Inflammatory macrophage treated with lipopolysaccharide for 4 hours (primary cell): Measurements from ENCODE around the gene RIPK3.
A peak's percentile ranks its signal among the peaks of the same experiment; 100 is the strongest.

Experiments
- DNase-seq: peaks from one replicate; pipeline ENCODE4 v3.0.0-alpha.2; 2020

RIPK3 gene

GRCh38 chr14:24317141-24317928 is 22.5 kb downstream of the RIPK3 start:
- DNase-seq, result peak; percentile 42

- no peak for DNase-seq
Observed at GRCh38 chr14:24316597-24316950, 23.2 kb downstream of the RIPK3 start.

- DNase-seq, result no peak
Observed at GRCh38 chr14:24315807-24316596, 23.8 kb downstream of the RIPK3 start.

GRCh38 chr14:24315243-24315806 is 24.5 kb downstream of the RIPK3 start:
- peak; percentile 43 for DNase-seq

- DNase-seq, result no peak
Observed at GRCh38 chr14:24314377-24315193, 25.2 kb downstream of the RIPK3 start.

GRCh38 chr14:24313913-24314312 is 25.9 kb downstream of the RIPK3 start:
- peak; percentile 29 for DNase-seq

- peak; percentile 91 for DNase-seq
Observed at GRCh38 chr14:24312736-24313507, 26.9 kb downstream of the RIPK3 start.

GRCh38 chr14:24311837-24312615 is 27.8 kb downstream of the RIPK3 start:
- peak; percentile 87 for DNase-seq

GRCh38 chr14:24310646-24311604 is 28.9 kb downstream of the RIPK3 start, which contains the start of gene LTB4R:
Gene LTB4R (plus strand): TSS chr14:24311502. CDS start chr14:24315652, 4,150 bp downstream.
- DNase-seq, result no peak

GRCh38 chr14:24310265-24310645 is 29.5 kb downstream of the RIPK3 start:
- DNase-seq, result no peak

GRCh38 chr14:24309538-24310264 is 30.1 kb downstream of the RIPK3 start, which contains the start of gene LTB4R2:
Gene LTB4R2 (plus strand): TSS chr14:24310140. CDS start chr14:24310665, 525 bp downstream.
- no peak for DNase-seq

- no peak for DNase-seq
Observed at GRCh38 chr14:24308342-24309124, 31.3 kb downstream of the RIPK3 start.

- DNase-seq, result peak; percentile 80
Observed at GRCh38 chr14:24307575-24308341, 32.0 kb downstream of the RIPK3 start, which contains the start of gene CIDEB. Gene CIDEB (minus strand): TSS chr14:24307977. CDS start chr14:24307858, 119 bp downstream.

- no peak for DNase-seq
Observed at GRCh38 chr14:24307156-24307574, 32.6 kb downstream of the RIPK3 start.

- DNase-seq, result no peak
Observed at GRCh38 chr14:24304019-24304387, 35.8 kb downstream of the RIPK3 start.

- DNase-seq, result no peak
Observed at GRCh38 chr14:24300326-24300980, 39.3 kb downstream of the RIPK3 start.
